WI38 (cell line): ENCODE measurements around the gene PAF1.
"Not testable (repeated sequence)": the region's sequence is repeated elsewhere in the genome, so short reads cannot be mapped to it uniquely, and the experiment has no call there.

Source experiments
- H3K4me3 ChIP-seq: 2 replicates; pipeline ENCODE4 v1.5.1; 2011; ENCODE audit warnings: low read depth, mild to moderate bottlenecking, control low read depth, low read length
- CTCF ChIP-seq: IDR thresholded peaks from 2 replicates; pipeline ENCODE4 v1.5.1; 2012; ENCODE audit warnings: low read depth, mild to moderate bottlenecking, control low read depth, low read length

The PAF1 gene

GRCh38 chr19:39382991-39383828 lies 7.7 kb downstream of the PAF1 start:
- H3K4me3 ChIP-seq, result no peak overlapping the region
- no peak for TF ChIP-seq CTCF

GRCh38 chr19:39381910-39382611 lies 8.8 kb downstream of the PAF1 start:
- no peak overlapping the region for H3K4me3 ChIP-seq
- TF ChIP-seq CTCF, result no peak

GRCh38 chr19:39380521-39381502 lies 10.1 kb downstream of the PAF1 start:
- no peak for TF ChIP-seq CTCF
- H3K4me3 ChIP-seq, result no peak overlapping the region

GRCh38 chr19:39379865-39380396 lies 11.0 kb downstream of the PAF1 start:
- no peak for TF ChIP-seq CTCF
- no peak overlapping the region for H3K4me3 ChIP-seq

GRCh38 chr19:39379366-39379765 lies 11.5 kb downstream of the PAF1 start:
- H3K4me3 ChIP-seq, result not testable (repeated sequence)

- TF ChIP-seq CTCF, result no peak
- H3K4me3 ChIP-seq, result no peak overlapping the region
These were observed 13.2 kb downstream of the PAF1 start for GRCh38 chr19:39377373-39378362.
